ENCODE data around the gene COQ2. TPM values are rescaled to one million over a fixed set of nuclear protein-coding genes. Genes with fewer than 3 reads are reported as not detected.

COQ2 gene
- total RNA-seq, 3 donors from 2014 or later, result 8.6 to 10.8 (median 9.4) TPM

DNA sequence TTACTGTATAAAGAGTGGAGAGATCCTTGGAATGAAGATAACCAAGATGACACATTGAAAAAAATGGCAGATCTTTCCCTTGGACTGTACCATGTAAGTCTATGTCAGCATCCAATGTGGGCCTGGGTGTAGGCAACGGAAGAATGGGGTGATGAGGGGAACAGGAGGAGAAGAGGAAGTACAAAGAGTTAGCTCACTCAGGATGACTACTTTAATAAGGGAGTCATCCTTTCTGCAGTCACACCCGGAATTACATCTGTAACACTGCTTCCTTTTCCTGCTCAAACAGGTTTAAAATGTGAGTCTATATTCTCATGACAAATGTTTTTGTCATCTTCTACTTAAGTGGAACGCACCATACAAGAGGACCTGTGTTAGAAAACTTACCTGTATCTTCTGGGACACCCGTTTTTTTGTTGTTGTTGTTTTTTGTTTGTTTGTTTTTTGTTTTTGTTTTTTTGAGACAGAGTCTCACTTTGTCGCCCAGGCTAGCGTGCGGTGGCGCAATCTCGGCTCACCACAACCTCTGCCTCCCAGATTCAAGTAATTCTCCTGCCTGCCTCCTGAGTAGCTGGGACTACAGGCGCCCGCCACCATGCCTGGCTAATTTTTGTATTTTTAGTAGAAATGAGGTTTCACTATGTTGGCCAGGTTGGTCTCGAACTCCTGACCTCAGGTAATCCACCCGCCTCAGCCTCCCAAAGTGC, 32.0 kb upstream of the COQ2 start:
- no peak overlapping the region for H3K27ac ChIP-seq
- no peak for TF ChIP-seq POLR2AphosphoS5 (IDR thresholded peaks at IDR 0.05)
- no peak for TF ChIP-seq POLR2A (IDR thresholded peaks at IDR 0.05)
- TF ChIP-seq, protein P1, sequence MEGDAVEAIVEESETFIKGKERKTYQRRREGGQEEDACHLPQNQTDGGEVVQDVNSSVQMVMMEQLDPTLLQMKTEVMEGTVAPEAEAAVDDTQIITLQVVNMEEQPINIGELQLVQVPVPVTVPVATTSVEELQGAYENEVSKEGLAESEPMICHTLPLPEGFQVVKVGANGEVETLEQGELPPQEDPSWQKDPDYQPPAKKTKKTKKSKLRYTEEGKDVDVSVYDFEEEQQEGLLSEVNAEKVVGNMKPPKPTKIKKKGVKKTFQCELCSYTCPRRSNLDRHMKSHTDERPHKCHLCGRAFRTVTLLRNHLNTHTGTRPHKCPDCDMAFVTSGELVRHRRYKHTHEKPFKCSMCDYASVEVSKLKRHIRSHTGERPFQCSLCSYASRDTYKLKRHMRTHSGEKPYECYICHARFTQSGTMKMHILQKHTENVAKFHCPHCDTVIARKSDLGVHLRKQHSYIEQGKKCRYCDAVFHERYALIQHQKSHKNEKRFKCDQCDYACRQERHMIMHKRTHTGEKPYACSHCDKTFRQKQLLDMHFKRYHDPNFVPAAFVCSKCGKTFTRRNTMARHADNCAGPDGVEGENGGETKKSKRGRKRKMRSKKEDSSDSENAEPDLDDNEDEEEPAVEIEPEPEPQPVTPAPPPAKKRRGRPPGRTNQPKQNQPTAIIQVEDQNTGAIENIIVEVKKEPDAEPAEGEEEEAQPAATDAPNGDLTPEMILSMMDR (IDR thresholded peaks at IDR 0.05), result no peak
- intact Hi-C loops (cut with DNase I; ENCODE audit: low total_unique reads), result no loop called here
- no peaks in the 10 kb centered on the region for H3K9me3 ChIP-seq
- no peaks in the 10 kb centered on the region for H3K4me1 ChIP-seq
- no peaks in the 10 kb centered on the region for H3K36me3 ChIP-seq
- no peak for DNase-seq (ENCODE audit: low spot score in 2 of 2)
- H3K4me3 ChIP-seq, result no peak overlapping the region
- H3K27me3 ChIP-seq, result no peaks in the 10 kb centered on the region

DNA sequence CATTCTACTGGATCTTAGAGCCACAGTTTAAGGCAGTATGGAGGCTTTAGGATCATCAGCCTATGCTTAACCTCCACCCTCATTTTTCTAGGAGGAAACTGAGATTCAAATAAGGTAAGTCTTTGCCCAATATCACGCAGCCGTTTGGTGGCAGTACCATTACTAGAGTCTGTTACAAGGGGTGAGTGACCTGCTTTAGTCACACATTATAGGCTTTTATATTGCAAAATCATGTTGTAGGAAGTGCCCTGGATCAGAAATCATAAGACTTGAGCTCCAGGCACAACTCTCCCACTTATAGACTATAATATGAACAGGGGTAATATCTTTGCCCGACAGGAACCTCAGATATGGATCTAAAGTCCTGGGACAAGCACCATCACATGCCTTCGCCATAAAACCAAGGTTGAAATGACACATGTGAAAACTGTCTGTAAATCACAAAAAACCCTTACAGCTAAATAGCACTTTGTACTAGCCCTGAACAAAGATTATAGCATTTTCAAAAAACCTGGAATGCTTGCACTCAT, 30.8 kb upstream of the COQ2 start:
- H3K27me3 ChIP-seq, result no peaks in the 10 kb centered on the region
- no peak overlapping the region for H3K27ac ChIP-seq
- no peak for DNase-seq (ENCODE audit: low spot score in 2 of 2)
- no peaks in the 10 kb centered on the region for H3K36me3 ChIP-seq
- H3K4me1 ChIP-seq, result no peaks in the 10 kb centered on the region
- no peak for TF ChIP-seq POLR2AphosphoS5 (IDR thresholded peaks at IDR 0.05)
- TF ChIP-seq, protein P1 (IDR thresholded peaks at IDR 0.05), result no peak
- no peak for TF ChIP-seq POLR2A (IDR thresholded peaks at IDR 0.05)
- no peak overlapping the region for H3K4me3 ChIP-seq
- intact Hi-C loops (cut with DNase I; ENCODE audit: low total_unique reads), result no loop called here
- no peaks in the 10 kb centered on the region for H3K9me3 ChIP-seq

DNA sequence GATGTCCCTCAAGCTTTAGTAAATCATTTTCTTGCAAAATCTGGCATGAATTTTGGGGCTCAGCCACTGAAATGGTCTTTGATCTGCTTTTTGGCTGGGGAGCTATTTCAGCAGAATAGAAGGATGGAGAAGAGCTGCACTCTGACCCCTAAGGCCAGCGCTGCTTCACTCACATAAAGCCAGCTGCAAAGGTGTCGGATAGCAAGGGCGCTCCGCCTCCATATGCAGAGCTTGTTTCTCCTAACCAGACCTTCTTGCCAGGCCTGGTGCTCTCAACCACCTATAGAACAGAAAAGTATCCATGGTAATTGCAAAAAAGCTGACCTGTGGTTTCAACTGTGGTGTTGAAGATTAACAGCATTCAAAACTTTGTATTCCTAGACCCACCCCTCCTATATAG, 24.1 kb upstream of the COQ2 start:
- no peaks in the 10 kb centered on the region for H3K9me3 ChIP-seq
- intact Hi-C loops (cut with DNase I; ENCODE audit: low total_unique reads), result no loop called here
- TF ChIP-seq, protein P1 (IDR thresholded peaks at IDR 0.05), result no peak
- TF ChIP-seq POLR2A (IDR thresholded peaks at IDR 0.05), result no peak
- TF ChIP-seq POLR2AphosphoS5 (IDR thresholded peaks at IDR 0.05), result no peak
- no peak overlapping the region for H3K27ac ChIP-seq
- H3K36me3 ChIP-seq, result no peaks in the 10 kb centered on the region
- H3K4me1 ChIP-seq, result no peaks in the 10 kb centered on the region
- H3K4me3 ChIP-seq, result no peak overlapping the region
- no peaks in the 10 kb centered on the region for H3K27me3 ChIP-seq
- no peak for DNase-seq (ENCODE audit: low spot score in 2 of 2)

DNA sequence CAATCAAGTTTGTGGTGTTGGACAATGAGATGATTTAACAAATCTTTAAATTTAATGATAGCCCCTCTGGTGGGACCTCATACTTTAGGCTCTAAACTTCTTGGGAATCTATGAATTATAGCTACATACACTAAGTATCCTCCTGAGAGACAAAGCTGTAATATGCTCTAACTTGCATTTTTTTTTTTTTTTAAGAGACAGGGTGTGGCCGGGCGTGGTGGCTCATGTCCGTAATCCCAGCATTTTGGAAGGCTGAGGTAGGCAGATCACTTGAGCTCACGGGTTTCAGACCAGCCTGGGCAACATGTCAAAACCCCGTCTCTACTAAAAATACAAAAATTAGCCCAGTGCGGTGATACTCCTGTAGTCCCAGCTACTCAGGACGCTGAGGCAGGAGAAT, 23.3 kb upstream of the COQ2 start:
- Histone ChIP-seq H3K9me3 (no peaks in the 10 kb centered on the region), H3K27ac (no peak overlapping the region), H3K4me1 (no peaks in the 10 kb centered on the region), H3K27me3 (no peaks in the 10 kb centered on the region), H3K36me3 (no peaks in the 10 kb centered on the region), H3K4me3 (no peak overlapping the region)
- intact Hi-C loops (cut with DNase I; ENCODE audit: low total_unique reads), result no loop called here
- DNase-seq (ENCODE audit: low spot score in 2 of 2), result no peak
- TF ChIP-seq, protein P1 (IDR thresholded peaks at IDR 0.05), result no peak
- TF ChIP-seq POLR2A (IDR thresholded peaks at IDR 0.05) (no peak), POLR2AphosphoS5 (IDR thresholded peaks at IDR 0.05) (no peak)

DNA sequence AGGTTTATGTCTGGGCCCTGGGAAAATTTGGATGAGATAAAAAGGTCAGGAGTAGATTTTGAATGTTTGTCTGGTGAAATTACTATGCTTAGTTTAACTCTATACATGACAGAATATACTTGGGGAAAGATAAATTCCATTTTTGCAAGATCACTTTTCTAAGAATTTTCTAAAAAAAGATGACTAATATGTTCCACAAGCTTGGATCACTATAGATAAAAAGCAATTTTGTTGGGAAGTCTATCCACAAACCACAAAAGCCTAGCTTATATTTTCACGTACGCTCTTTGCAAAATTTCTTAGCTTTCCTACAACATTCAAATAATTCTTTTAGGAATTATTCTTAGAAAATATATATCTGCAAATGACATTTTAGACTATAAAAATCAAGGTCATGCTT, 20.6 kb upstream of the COQ2 start:
- no peaks in the 10 kb centered on the region for H3K9me3 ChIP-seq
- no peaks in the 10 kb centered on the region for H3K36me3 ChIP-seq
- intact Hi-C loops (cut with DNase I; ENCODE audit: low total_unique reads), result no loop called here
- TF ChIP-seq POLR2A (IDR thresholded peaks at IDR 0.05) (no peak), POLR2AphosphoS5 (IDR thresholded peaks at IDR 0.05) (no peak)
- TF ChIP-seq, protein P1 (IDR thresholded peaks at IDR 0.05), result no peak
- no peak for DNase-seq (ENCODE audit: low spot score in 2 of 2)
- no peak overlapping the region for H3K27ac ChIP-seq
- no peaks in the 10 kb centered on the region for H3K4me1 ChIP-seq
- H3K27me3 ChIP-seq, result no peaks in the 10 kb centered on the region
- H3K4me3 ChIP-seq, result no peak overlapping the region

All from breast epithelium (tissue), 4 donors.